ENCODE data around the gene RAB11FIP4. TPM values are rescaled to one million over a fixed set of nuclear protein-coding genes. Genes with fewer than 3 reads are reported as not detected.

Gene RAB11FIP4
- total and polyA plus RNA-seq, 2 of the 13 experiments (the other 11 are each of a cell fraction or from before 2014, with no cell fraction given), result 28.0 to 89.3 TPM

- TF ChIP-seq ZNF678 (CRISPR knock-in tag; IDR thresholded peaks at IDR 0.05) (no peak), YY1 (IDR thresholded peaks at IDR 0.05; ENCODE audit: insufficient read depth, insufficient replicate concordance, low read depth, low read length) (peak; percentile 19), ZNF207 (IDR thresholded peaks at IDR 0.05; ENCODE audit: borderline replicate concordance) (no peak), FOXK2 (IDR thresholded peaks at IDR 0.05) (no peak), STAG1 (CRISPR knock-in tag; IDR thresholded peaks at IDR 0.05) (peak; percentile 75), KAT8 (CRISPR knock-in tag; IDR thresholded peaks at IDR 0.05) (no peak), FOXK1 (CRISPR knock-in tag; IDR thresholded peaks at IDR 0.05; ENCODE audit: borderline replicate concordance, low read depth) (no peak), POGK (CRISPR knock-in tag; conservative IDR thresholded peaks at IDR 0.05) (no peak), SNRNP70 (IDR thresholded peaks at IDR 0.05; ENCODE audit: low read depth, low read length) (no peak), RAD21 (CRISPR knock-in tag; IDR thresholded peaks at IDR 0.05) (peak; percentile 83), ESRRA (CRISPR knock-in tag; IDR thresholded peaks at IDR 0.05; ENCODE audit: low read depth) (no peak), ZNF383 (CRISPR knock-in tag; IDR thresholded peaks at IDR 0.05; ENCODE audit: borderline replicate concordance) (no peak), ZNF282 (IDR thresholded peaks at IDR 0.05; ENCODE audit: partially characterized antibody) (no peak), CTCF (CRISPR knock-in tag; IDR thresholded peaks at IDR 0.05) (peak; percentile 72), ZNF749 (CRISPR knock-in tag; IDR thresholded peaks at IDR 0.05; ENCODE audit: borderline replicate concordance) (no peak)
Measured at GRCh38 chr17:31388770-31389656, 2.5 kb upstream of the RAB11FIP4 start (continued).

All from HepG2 (cell line).